Esophagus squamous epithelium (tissue), 4 donors: ENCODE data around the gene FAM78B.

Experiments
- POLR2A ChIP-seq, 4 donors: fragments of 450-650 bp; IDR thresholded peaks; one replicate each; pipeline ENCODE4 v1.6.1; 2017; ENCODE audit warnings: antibody characterized with exemption in 4 of 4, mild to moderate bottlenecking in 4 of 4, moderate library complexity in 3 of 4
- TF ChIP-seq, protein P1 (sequence below), 6 experiments: fragments of 450-650 bp in 4 of 6; fragments of 200-600 bp in 2 of 6; sonication (generic) in 2 of 6; IDR thresholded peaks; one replicate each; pipeline ENCODE4 v1.5.1; 2016 to 2019; ENCODE audit warnings: antibody characterized with exemption in 6 of 6, mild to moderate bottlenecking in 4 of 6, moderate library complexity in 4 of 6

DNA sequence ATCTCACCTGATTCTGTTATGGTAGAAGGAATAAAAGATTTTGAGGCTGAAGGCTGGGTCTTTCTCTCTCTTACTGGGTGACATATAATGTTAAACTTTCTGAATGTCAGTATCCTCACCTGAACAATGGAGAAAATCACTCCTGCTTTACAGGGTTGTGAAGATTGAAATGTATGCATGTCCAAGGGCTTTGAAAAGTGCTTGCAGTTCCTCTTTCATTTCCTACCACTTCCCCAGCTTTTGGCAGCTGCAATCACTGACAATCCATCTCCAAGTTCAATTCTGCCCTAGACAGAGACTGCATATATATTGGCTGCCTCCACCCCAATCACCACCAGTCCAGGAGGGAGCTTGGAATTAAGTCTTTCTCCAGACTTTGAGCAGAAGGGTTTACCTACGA lies 39.8 kb downstream of the FAM78B start:
- TF ChIP-seq, protein P1, sequence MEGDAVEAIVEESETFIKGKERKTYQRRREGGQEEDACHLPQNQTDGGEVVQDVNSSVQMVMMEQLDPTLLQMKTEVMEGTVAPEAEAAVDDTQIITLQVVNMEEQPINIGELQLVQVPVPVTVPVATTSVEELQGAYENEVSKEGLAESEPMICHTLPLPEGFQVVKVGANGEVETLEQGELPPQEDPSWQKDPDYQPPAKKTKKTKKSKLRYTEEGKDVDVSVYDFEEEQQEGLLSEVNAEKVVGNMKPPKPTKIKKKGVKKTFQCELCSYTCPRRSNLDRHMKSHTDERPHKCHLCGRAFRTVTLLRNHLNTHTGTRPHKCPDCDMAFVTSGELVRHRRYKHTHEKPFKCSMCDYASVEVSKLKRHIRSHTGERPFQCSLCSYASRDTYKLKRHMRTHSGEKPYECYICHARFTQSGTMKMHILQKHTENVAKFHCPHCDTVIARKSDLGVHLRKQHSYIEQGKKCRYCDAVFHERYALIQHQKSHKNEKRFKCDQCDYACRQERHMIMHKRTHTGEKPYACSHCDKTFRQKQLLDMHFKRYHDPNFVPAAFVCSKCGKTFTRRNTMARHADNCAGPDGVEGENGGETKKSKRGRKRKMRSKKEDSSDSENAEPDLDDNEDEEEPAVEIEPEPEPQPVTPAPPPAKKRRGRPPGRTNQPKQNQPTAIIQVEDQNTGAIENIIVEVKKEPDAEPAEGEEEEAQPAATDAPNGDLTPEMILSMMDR (IDR thresholded peaks at IDR 0.05) = no peak
- TF ChIP-seq POLR2A (IDR thresholded peaks at IDR 0.05) = no peak
